SK-N-SH treated with all-trans-retinoic acid at 6 μM for 48 hours (cell line): Measurements from ENCODE around the gene RITA1.

Source experiments
- ATAC-seq: fragments of 200-7000 bp; cut with Tn5 transposase; 3 replicates; pipeline ENCODE4 v1.9.1; 2020; ENCODE audit warnings: mild to moderate bottlenecking, moderate library complexity
- ARNTL ChIP-seq: fragments of 450-650 bp; formaldehyde crosslinking; IDR thresholded peaks from 2 replicates; pipeline ENCODE4 v1.5.0; 2020; ENCODE audit warnings: low read depth, mild to moderate bottlenecking, moderate library complexity, borderline replicate concordance
- CSDC2 ChIP-seq: fragments of 250-450 bp; sonication (Bioruptor Pico); IDR thresholded peaks from 2 replicates; pipeline ENCODE4 v1.5.0; 2020; ENCODE audit warnings: mild to moderate bottlenecking, moderate library complexity
- ESRRG ChIP-seq: fragments of 250-450 bp; sonication (Bioruptor Pico); IDR thresholded peaks from 2 replicates; pipeline ENCODE4 v1.6.1; 2021; ENCODE audit warnings: mild to moderate bottlenecking
- GLIS3 ChIP-seq: fragments of 250-450 bp; sonication (Bioruptor Pico); IDR thresholded peaks from 2 replicates; pipeline ENCODE4 v1.5.0; 2020; ENCODE audit warnings: mild to moderate bottlenecking, moderate library complexity
- ISL1 ChIP-seq: fragments of 250-450 bp; sonication (Bioruptor Pico); IDR thresholded peaks from 2 replicates; pipeline ENCODE4 v2.1.2; 2022; ENCODE audit warnings: mild to moderate bottlenecking, moderate library complexity
- OSR1 ChIP-seq: fragments of 250-450 bp; sonication (Bioruptor Pico); IDR thresholded peaks from 2 replicates; pipeline ENCODE4 v1.8.0; 2022; ENCODE audit warnings: moderate library complexity, mild to moderate bottlenecking, inconsistent platforms
- PPARA ChIP-seq: fragments of 250-450 bp; sonication (Bioruptor Pico); IDR thresholded peaks from 2 replicates; pipeline ENCODE4 v1.5.0; 2020; ENCODE audit warnings: mild to moderate bottlenecking, borderline replicate concordance
- RARB ChIP-seq: fragments of 250-450 bp; sonication (Bioruptor Pico); IDR thresholded peaks from 2 replicates; pipeline ENCODE4 v1.8.0; 2021; ENCODE audit warnings: mild to moderate bottlenecking, moderate library complexity
- SNAI2 ChIP-seq: fragments of 250-450 bp; sonication (Bioruptor Pico); IDR thresholded peaks from 2 replicates; pipeline ENCODE4 v1.5.0; 2020; ENCODE audit warnings: mild to moderate bottlenecking, moderate library complexity
- TCF4 ChIP-seq: fragments of 250-450 bp; sonication (Bioruptor Pico); IDR thresholded peaks from 2 replicates; pipeline ENCODE4 v1.8.0; 2021; ENCODE audit warnings: mild to moderate bottlenecking, moderate library complexity, borderline replicate concordance
- TOX ChIP-seq: fragments of 250-450 bp; sonication (Bioruptor Pico); IDR thresholded peaks from 2 replicates; pipeline ENCODE4 v1.8.0; 2021; ENCODE audit warnings: mild to moderate bottlenecking, moderate library complexity, borderline replicate concordance
- ZFP3 ChIP-seq: fragments of 250-450 bp; sonication (Bioruptor Pico); IDR thresholded peaks from 2 replicates; pipeline ENCODE4 v1.5.0; 2020; ENCODE audit warnings: mild to moderate bottlenecking, moderate library complexity
- ZNF8 ChIP-seq: fragments of 450-650 bp; formaldehyde crosslinking; IDR thresholded peaks from 2 replicates; pipeline ENCODE4 v1.5.0; 2020; ENCODE audit warnings: mild to moderate bottlenecking, moderate library complexity
- TF ChIP-seq, protein P1 (sequence below): fragments of 250-450 bp; sonication (Bioruptor Pico); IDR thresholded peaks from 2 replicates; pipeline ENCODE4 v1.5.0; 2020; ENCODE audit warnings: mild to moderate bottlenecking, moderate library complexity
- TF ChIP-seq, protein P2 (sequence below): fragments of 250-450 bp; sonication (Bioruptor Pico); IDR thresholded peaks from 2 replicates; pipeline ENCODE4 v1.8.0; 2021; ENCODE audit warnings: low read depth, mild to moderate bottlenecking, moderate library complexity, borderline replicate concordance
- TF ChIP-seq, protein P3 (sequence below): fragments of 250-450 bp; sonication (Bioruptor Pico); IDR thresholded peaks from 2 replicates; pipeline ENCODE4 v1.8.0; 2020; ENCODE audit warnings: mild to moderate bottlenecking, moderate library complexity, borderline replicate concordance
- TF ChIP-seq, protein P4 (sequence below): fragments of 250-450 bp; sonication (Bioruptor Pico); IDR thresholded peaks from 2 replicates; pipeline ENCODE4 v1.5.1; 2020; ENCODE audit warnings: low read depth, mild to moderate bottlenecking, moderate library complexity
- TF ChIP-seq, protein P5 (sequence below): fragments of 250-450 bp; sonication (Bioruptor Pico); IDR thresholded peaks from 2 replicates; pipeline ENCODE4 v1.5.1; 2021; ENCODE audit warnings: mild to moderate bottlenecking, moderate library complexity

RITA1 gene

DNA sequence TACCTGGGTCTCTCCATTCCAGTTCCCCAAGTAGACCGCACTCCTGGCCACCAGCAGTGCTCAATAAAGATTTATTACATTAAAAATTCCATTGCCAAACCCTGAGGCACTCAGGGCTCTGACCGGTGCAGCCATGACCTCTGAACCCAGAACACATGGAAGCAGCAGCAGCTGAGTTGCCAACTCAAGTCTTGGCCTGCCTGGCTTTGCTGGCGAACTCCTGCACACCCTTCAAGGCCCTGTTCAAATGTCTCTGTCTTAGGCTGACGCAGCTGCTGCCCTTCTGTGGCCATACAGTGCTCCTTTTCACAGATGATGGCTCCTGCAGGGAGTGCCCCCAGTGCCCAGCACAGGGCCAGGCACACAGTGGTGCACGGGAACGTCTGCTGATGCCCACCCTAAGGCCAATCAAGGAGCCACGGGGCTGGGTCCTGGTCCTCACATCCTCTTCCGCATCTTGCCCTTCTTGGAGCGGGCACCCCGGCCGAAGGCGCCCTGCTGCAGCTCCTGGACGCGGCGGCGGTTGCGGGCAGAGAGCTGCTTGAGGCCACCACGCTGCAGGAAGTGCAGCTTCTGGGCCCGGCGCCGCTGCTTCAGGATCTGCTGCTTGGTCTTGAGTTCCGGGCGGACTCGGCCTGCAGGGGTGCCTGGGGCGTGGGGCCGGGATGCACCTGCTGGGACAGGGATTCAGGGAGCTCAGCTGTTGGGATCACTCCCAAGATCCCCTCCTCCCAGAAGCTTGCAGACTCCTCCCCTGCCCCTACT is 26.9 kb upstream of the RITA1 start:
- ATAC-seq = no peak
- TF ChIP-seq CSDC2 (no peak), ZFP3 (peak; percentile 94)

DNA sequence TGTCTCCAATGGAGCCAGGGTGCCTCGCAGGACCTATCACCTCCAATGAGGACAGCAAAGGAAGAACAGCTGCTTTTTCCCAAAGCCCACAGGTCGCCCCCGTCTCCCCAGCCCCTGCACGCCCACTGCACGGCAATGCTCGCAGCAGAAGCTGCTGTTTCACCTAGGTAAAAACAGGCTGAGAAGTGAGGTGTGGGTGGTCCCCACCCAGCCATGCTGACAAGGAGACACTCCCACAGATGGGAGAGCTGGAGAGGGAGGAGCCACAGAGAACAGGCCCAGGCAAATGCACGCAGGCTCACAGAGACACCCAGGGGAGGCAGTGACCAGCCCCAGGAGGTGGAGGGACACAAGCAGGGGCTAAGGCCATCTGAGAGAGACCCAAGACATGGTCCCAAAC is 25.6 kb upstream of the RITA1 start:
- ATAC-seq = no peak
- TF ChIP-seq, protein P1, sequence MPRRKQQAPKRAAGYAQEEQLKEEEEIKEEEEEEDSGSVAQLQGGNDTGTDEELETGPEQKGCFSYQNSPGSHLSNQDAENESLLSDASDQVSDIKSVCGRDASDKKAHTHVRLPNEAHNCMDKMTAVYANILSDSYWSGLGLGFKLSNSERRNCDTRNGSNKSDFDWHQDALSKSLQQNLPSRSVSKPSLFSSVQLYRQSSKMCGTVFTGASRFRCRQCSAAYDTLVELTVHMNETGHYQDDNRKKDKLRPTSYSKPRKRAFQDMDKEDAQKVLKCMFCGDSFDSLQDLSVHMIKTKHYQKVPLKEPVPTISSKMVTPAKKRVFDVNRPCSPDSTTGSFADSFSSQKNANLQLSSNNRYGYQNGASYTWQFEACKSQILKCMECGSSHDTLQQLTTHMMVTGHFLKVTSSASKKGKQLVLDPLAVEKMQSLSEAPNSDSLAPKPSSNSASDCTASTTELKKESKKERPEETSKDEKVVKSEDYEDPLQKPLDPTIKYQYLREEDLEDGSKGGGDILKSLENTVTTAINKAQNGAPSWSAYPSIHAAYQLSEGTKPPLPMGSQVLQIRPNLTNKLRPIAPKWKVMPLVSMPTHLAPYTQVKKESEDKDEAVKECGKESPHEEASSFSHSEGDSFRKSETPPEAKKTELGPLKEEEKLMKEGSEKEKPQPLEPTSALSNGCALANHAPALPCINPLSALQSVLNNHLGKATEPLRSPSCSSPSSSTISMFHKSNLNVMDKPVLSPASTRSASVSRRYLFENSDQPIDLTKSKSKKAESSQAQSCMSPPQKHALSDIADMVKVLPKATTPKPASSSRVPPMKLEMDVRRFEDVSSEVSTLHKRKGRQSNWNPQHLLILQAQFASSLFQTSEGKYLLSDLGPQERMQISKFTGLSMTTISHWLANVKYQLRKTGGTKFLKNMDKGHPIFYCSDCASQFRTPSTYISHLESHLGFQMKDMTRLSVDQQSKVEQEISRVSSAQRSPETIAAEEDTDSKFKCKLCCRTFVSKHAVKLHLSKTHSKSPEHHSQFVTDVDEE (CRISPR knock-in tag) = no peak
- TF ChIP-seq ARNTL (CRISPR knock-in tag) = no peak
- TF ChIP-seq ISL1 (CRISPR knock-in tag) = no peak

DNA sequence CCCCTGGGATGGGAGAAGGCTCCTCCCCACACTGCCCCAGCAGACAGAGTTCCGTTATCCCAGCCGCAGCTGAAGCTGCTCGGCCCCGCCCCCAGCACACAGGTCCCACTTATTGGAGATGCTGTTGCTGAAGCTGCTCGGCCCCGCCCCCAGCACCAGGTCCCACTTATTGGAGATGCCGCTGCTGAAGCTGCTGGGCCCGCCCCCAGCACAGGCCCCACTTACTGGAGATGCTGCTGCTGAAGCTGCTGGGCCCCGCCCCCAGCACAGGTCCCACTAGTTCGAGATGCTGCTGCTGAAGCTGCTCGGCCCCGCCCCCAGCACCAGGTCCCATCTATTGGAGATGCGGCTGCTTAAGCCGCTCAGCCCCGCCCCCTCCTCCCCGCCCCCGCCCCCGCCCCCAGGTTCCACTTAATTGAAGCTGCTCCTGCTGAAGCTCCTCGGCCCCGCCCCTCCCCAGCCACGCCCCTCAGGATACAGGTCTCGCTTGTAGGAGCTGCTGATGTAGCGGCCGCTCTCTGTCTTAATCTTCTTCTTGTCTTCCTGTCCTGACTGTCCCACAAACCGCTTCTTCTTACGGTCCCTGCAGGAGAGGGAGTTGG is 24.0 kb upstream of the RITA1 start:
- peak; percentile 59 for ATAC-seq
- TF ChIP-seq ESRRG (CRISPR knock-in tag) (no peak), ISL1 (CRISPR knock-in tag) (no peak), CSDC2 (no peak), TCF4 (CRISPR knock-in tag) (no peak), GLIS3 (CRISPR knock-in tag) (no peak), OSR1 (no peak), RARB (CRISPR knock-in tag) (no peak), SNAI2 (CRISPR knock-in tag) (no peak), ZNF8 (CRISPR knock-in tag) (no peak), PPARA (CRISPR knock-in tag) (no peak)
- TF ChIP-seq, protein P2, sequence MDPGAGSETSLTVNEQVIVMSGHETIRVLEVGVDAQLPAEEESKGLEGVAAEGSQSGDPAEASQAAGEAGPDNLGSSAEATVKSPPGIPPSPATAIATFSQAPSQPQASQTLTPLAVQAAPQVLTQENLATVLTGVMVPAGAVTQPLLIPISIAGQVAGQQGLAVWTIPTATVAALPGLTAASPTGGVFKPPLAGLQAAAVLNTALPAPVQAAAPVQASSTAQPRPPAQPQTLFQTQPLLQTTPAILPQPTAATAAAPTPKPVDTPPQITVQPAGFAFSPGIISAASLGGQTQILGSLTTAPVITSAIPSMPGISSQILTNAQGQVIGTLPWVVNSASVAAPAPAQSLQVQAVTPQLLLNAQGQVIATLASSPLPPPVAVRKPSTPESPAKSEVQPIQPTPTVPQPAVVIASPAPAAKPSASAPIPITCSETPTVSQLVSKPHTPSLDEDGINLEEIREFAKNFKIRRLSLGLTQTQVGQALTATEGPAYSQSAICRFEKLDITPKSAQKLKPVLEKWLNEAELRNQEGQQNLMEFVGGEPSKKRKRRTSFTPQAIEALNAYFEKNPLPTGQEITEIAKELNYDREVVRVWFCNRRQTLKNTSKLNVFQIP (CRISPR knock-in tag) = no peak
- TF ChIP-seq, protein P1 (CRISPR knock-in tag) = no peak
- TF ChIP-seq, protein P3, sequence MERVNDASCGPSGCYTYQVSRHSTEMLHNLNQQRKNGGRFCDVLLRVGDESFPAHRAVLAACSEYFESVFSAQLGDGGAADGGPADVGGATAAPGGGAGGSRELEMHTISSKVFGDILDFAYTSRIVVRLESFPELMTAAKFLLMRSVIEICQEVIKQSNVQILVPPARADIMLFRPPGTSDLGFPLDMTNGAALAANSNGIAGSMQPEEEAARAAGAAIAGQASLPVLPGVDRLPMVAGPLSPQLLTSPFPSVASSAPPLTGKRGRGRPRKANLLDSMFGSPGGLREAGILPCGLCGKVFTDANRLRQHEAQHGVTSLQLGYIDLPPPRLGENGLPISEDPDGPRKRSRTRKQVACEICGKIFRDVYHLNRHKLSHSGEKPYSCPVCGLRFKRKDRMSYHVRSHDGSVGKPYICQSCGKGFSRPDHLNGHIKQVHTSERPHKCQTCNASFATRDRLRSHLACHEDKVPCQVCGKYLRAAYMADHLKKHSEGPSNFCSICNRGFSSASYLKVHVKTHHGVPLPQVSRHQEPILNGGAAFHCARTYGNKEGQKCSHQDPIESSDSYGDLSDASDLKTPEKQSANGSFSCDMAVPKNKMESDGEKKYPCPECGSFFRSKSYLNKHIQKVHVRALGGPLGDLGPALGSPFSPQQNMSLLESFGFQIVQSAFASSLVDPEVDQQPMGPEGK = no peak

DNA sequence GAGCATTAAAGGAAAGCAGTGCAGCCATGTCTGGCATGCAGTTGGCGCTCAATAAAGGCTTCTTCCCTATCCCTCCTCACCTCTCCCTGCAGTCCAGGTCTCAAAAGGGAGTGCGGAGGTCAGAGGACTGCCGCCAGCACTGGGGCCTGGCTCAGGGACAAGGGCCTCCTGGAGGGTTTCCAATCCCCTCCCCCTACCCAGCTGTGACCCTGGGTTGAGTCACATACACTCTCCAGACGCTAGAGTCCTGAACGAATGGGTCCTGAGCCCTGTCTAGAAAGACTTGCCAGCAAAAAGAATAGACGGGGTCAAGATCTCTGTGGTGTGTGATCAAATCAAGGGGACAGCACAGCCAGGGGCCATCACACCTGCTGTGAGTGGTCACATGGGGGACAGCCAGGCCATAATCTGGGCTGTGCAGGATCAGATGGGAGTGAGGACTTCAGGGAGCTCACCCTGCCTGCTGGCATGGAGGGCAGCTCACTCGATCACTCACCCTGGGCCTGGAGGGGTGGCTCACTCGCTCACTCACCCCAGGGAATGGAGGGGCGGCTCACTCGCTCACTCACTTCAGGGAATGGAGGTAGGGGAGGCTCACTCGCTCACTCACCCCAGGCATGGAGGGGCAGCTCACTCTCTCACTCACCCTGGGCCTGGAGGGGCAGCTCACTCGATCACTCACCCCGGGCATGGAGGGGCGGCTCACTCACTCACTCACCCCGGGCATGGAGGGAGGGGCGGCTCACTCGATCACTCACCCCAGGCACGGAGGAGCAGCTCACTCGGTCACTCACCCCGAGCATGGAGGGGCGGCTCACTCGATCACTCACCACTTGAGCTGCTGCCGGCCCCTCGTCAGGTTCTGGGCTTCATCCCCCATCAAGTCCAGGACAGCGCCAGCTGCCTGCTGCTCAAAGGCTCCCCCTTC is 23.2 kb upstream of the RITA1 start:
- TF ChIP-seq, protein P3 = no peak
- TF ChIP-seq, protein P4, sequence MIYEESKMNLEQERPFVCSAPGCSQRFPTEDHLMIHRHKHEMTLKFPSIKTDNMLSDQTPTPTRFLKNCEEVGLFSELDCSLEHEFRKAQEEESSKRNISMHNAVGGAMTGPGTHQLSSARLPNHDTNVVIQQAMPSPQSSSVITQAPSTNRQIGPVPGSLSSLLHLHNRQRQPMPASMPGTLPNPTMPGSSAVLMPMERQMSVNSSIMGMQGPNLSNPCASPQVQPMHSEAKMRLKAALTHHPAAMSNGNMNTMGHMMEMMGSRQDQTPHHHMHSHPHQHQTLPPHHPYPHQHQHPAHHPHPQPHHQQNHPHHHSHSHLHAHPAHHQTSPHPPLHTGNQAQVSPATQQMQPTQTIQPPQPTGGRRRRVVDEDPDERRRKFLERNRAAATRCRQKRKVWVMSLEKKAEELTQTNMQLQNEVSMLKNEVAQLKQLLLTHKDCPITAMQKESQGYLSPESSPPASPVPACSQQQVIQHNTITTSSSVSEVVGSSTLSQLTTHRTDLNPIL (CRISPR knock-in tag) = no peak
- TF ChIP-seq ZFP3 (no peak), ISL1 (CRISPR knock-in tag) (no peak), GLIS3 (CRISPR knock-in tag) (no peak), TOX (CRISPR knock-in tag) (no peak), OSR1 (no peak)
- TF ChIP-seq, protein P5, sequence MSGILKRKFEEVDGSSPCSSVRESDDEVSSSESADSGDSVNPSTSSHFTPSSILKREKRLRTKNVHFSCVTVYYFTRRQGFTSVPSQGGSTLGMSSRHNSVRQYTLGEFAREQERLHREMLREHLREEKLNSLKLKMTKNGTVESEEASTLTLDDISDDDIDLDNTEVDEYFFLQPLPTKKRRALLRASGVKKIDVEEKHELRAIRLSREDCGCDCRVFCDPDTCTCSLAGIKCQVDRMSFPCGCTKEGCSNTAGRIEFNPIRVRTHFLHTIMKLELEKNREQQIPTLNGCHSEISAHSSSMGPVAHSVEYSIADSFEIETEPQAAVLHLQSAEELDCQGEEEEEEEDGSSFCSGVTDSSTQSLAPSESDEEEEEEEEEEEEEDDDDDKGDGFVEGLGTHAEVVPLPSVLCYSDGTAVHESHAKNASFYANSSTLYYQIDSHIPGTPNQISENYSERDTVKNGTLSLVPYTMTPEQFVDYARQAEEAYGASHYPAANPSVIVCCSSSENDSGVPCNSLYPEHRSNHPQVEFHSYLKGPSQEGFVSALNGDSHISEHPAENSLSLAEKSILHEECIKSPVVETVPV (CRISPR knock-in tag) = no peak
- ATAC-seq = peak; percentile 35
